Measurements from ENCODE around the gene ZNF691.

DNA sequence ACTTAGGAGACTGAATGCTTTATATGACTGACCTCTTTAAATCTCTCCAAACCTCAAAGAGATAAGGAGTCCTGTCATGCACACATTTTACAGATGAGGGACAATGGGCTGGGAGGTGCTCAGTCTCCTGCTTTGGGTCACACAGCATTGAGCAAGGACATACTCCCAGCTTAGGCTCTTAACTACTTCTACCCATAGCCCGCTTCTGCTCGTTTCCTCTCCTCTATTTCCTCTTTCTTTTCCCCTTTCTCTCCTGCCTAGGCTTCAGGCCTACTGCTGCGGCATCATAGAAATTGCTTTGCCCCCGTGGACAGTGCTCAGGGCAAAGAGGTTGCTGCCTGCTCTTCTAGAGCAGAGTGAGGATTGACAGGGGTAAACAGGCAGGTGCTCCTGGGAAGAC is 12.4 kb upstream of the ZNF691 start:
- TF ChIP-seq, protein P1, sequence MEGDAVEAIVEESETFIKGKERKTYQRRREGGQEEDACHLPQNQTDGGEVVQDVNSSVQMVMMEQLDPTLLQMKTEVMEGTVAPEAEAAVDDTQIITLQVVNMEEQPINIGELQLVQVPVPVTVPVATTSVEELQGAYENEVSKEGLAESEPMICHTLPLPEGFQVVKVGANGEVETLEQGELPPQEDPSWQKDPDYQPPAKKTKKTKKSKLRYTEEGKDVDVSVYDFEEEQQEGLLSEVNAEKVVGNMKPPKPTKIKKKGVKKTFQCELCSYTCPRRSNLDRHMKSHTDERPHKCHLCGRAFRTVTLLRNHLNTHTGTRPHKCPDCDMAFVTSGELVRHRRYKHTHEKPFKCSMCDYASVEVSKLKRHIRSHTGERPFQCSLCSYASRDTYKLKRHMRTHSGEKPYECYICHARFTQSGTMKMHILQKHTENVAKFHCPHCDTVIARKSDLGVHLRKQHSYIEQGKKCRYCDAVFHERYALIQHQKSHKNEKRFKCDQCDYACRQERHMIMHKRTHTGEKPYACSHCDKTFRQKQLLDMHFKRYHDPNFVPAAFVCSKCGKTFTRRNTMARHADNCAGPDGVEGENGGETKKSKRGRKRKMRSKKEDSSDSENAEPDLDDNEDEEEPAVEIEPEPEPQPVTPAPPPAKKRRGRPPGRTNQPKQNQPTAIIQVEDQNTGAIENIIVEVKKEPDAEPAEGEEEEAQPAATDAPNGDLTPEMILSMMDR (IDR thresholded peaks at IDR 0.05; ENCODE audit: extremely low read depth in 1 of 2, insufficient read depth in 1 of 2, low read depth in 1 of 2, low read length in 2 of 2), result no peak
- TF ChIP-seq EZH2 (IDR thresholded peaks at IDR 0.05; ENCODE audit: borderline replicate concordance, low read depth, low read length, severe bottlenecking), result no peak
- no peak for TF ChIP-seq POLR2AphosphoS5 (IDR thresholded peaks at IDR 0.05; ENCODE audit: insufficient read depth, low read depth, low read length)
- no peak for TF ChIP-seq POLR2A (IDR thresholded peaks at IDR 0.05; ENCODE audit: low read depth, low read length)
- TF ChIP-seq, protein P2, sequence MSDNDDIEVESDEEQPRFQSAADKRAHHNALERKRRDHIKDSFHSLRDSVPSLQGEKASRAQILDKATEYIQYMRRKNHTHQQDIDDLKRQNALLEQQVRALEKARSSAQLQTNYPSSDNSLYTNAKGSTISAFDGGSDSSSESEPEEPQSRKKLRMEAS (IDR thresholded peaks at IDR 0.05; ENCODE audit: insufficient read depth, insufficient read length), result no peak

All from endothelial cell of umbilical vein (primary cell).